HG02870 (cell line): Measurements from ENCODE around the gene FMNL2.
"Not testable (repeated sequence)": the region's sequence is repeated elsewhere in the genome, so short reads cannot be mapped to it uniquely, and the experiment has no call there.

ENCODE experiments used
- ATAC-seq: cut with Tn5 transposase; IDR thresholded peaks from one replicate; pipeline ENCODE4 v1.9.1; 2021; ENCODE audit warnings: mild to moderate bottlenecking, moderate library complexity; ENCODE audit not compliant: unreplicated experiment

FMNL2 gene

GRCh38 chr2:152372438-152372984 lies 37.5 kb downstream of the FMNL2 start:
- ATAC-seq = no peak

GRCh38 chr2:152375174-152375573 lies 40.2 kb downstream of the FMNL2 start:
- no peak for ATAC-seq

GRCh38 chr2:152376385-152376784 lies 41.4 kb downstream of the FMNL2 start:
- ATAC-seq = no peak

GRCh38 chr2:152376968-152377367 lies 42.0 kb downstream of the FMNL2 start:
- no peak for ATAC-seq

- no peak for ATAC-seq
Measured at GRCh38 chr2:152379089-152379488, 44.1 kb downstream of the FMNL2 start.

- no peak for ATAC-seq
Measured at GRCh38 chr2:152380261-152381055, 45.5 kb downstream of the FMNL2 start.

- no peak for ATAC-seq
Measured at GRCh38 chr2:152383702-152384101, 48.7 kb downstream of the FMNL2 start.

GRCh38 chr2:152384992-152385391 lies 50.0 kb downstream of the FMNL2 start:
- ATAC-seq = no peak

GRCh38 chr2:152385650-152386049 lies 50.7 kb downstream of the FMNL2 start:
- ATAC-seq = no peak

- no peak for ATAC-seq
Measured at GRCh38 chr2:152386266-152386665, 51.3 kb downstream of the FMNL2 start.

GRCh38 chr2:152387041-152387440 lies 52.1 kb downstream of the FMNL2 start:
- ATAC-seq = no peak

- not testable (repeated sequence) for ATAC-seq
Measured at GRCh38 chr2:152388269-152388668, 53.3 kb downstream of the FMNL2 start.

GRCh38 chr2:152389483-152389882 lies 54.5 kb downstream of the FMNL2 start:
- ATAC-seq = no peak

GRCh38 chr2:152390837-152391236 lies 55.9 kb downstream of the FMNL2 start:
- no peak for ATAC-seq

GRCh38 chr2:152391318-152391717 lies 56.3 kb downstream of the FMNL2 start:
- ATAC-seq = no peak

- no peak for ATAC-seq
Measured at GRCh38 chr2:152393377-152393776, 58.4 kb downstream of the FMNL2 start.

- no peak for ATAC-seq
Measured at GRCh38 chr2:152394326-152394725, 59.4 kb downstream of the FMNL2 start.

GRCh38 chr2:152395103-152395502 lies 60.1 kb downstream of the FMNL2 start:
- no peak for ATAC-seq

- ATAC-seq = no peak
Measured at GRCh38 chr2:152395572-152395971, 60.6 kb downstream of the FMNL2 start.

GRCh38 chr2:152396051-152396511 lies 61.1 kb downstream of the FMNL2 start:
- no peak for ATAC-seq

- no peak for ATAC-seq
Measured at GRCh38 chr2:152396763-152397162, 61.8 kb downstream of the FMNL2 start.

- ATAC-seq = no peak
Measured at GRCh38 chr2:152399003-152399402, 64.0 kb downstream of the FMNL2 start.
